HG03558 (cell line): Measurements from ENCODE around the gene SPCS3.
A peak's percentile ranks its signal among the peaks of the same experiment; 100 is the strongest.
"Not testable (repeated sequence)": the region's sequence is repeated elsewhere in the genome, so short reads cannot be mapped to it uniquely, and the experiment has no call there.

Experiments used
- ATAC-seq: cut with Tn5 transposase; IDR thresholded peaks from one replicate; pipeline ENCODE4 v1.9.1; 2021; ENCODE audit warnings: moderate number of reproducible peaks; ENCODE audit not compliant: unreplicated experiment; ENCODE audit errors: extremely low read depth

Gene SPCS3

DNA sequence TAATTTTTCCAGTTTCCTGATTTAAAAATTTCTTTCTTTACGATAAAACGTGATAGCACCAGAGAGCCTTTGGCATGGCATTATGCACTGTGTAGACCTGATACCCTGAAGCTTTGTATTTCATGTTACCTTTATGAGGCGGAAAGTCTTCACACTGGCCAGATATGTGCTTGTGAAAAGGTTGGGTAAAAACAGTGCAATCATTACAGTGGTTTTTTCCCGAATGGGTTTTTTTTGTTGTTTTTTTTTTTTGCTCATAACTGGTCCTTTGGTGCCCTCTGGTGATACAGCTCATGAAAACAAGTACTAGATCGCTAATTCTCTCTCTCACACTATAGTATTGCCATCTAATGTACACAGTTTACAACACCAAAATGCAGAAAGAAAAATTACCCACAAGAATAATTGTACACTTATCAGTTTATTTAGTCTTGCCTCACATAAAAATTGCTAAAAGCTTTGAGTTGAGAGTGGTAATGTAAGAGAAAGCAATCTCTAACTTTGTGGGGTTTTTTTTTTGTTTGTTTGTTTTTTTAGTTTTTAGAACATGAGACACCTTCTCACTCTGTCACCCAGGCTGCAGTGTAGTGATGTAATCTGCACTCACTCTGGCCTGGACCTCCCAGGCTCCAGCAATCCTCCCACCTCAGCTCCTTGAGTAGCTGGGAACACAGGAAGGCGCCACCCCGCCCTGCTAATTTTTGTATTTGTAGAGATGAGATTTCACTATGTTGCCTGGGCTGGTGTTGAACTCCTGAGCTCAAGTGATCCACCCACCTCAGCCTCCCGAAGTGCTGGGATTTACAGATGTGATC lies 21.3 kb downstream of the SPCS3 start:
- ATAC-seq: no peak

DNA sequence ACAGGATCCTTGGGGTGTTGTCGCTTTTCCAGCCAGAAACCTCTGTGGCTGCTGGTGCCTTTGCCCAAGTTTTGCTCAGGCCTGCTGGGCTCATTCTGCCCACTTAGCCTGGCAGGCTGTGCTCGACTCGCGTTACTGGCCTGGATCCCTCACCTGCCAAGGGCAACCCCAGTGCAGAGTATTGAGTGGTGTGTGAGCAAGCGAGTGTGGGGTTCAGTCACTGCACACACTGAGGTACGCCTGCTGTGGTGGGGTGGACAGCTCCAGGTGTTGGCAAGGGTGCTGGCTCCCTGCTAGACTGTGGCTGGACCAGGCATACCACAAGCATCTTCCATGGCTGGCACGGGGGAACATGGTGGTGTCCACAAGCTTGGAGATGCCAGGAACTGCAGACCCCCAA lies 22.6 kb downstream of the SPCS3 start:
- no peak for ATAC-seq

DNA sequence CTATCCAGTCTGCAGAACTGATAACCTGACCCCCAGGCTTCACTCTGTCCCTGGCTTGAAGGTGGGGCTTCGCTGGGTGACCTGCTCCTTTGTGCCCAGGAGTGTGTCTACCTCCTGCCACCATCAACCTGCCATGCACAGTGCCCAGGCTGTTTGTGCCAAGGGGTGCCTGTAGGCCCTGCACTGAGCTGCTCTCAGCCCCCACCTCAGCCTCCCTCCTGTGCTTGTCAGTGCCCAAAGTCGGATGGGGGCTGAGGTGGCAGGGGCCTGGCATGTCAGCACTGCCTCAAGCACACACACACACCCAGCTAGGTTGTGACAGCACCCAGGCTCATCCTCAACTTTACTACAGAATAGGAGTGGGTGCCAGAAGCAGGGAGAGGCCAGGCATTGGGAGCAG lies 23.5 kb downstream of the SPCS3 start:
- ATAC-seq: no peak

DNA sequence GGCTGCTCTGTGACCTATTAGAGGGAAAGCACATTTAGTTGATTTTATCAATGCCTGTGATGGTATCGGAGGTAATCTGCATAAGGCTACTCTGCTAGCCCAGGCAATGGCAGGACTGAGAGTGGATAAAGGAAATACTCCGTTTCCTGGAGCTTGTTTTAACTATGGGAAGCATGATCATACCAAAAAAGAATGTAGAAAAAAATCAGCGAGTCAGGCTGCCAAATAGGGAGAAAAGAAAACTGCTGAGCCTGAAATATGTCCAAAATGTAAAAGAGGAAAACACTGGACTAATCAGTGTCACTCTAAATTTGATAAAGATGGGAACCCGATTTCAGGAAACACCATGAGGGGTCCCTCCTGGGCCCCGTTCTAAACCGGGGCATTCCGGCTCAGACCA lies 25.6 kb downstream of the SPCS3 start:
- not testable (repeated sequence) for ATAC-seq

DNA sequence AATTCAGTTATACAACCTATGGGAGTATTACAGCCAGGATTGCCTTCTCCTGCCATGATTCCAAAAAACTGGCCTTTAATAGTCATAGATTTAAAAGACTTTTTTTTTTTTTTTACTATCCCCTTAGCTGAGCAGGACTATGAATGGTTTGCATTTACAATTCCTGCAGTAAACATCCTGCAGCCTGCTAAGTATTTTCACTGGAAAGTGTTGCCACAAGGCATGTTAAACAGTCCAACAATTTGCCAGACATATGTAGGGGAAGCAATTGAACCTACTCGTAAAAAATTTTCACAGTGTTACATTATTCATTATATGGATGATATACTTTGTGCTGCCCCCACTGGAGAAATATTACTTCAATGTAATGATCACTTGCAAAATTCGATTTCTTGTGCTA lies 27.1 kb downstream of the SPCS3 start:
- ATAC-seq: not testable (repeated sequence)

DNA sequence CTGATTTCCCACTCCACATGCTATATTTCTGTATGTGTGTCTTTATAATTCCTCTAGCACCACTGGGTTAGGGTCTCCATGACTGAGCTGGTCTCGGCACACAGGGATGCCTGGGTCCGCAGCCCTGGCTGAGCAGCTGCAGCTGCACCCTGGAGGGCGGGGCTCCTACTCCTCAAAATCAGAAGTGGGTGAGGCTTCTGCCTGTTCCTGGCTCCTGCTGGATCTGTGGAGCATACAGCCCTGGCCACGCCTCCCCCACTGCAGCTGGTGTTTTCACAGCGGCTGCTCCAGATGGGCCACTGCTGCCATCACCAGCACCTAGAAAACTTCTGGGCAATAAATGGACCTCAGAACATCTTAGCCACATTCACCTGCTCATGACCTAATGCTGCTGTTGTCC lies 30.9 kb downstream of the SPCS3 start:
- no peak for ATAC-seq

DNA sequence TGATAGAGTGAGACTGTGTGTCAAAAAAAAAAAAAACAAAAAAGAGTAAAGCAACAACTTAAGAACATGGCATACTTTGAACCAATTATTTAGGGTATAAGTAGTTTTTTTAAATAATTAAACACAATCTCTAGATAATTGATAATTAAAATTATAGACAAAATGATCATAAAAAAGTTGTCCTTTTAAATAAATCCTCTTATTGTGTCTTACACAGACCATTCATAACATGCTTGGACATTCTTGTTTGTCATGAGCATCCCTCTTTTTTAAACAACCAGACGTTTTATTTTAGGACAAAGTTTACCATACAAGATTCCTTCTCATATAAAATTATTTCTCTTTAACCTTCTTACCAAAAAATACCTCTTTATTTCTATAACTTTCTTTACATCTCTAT lies 35.1 kb downstream of the SPCS3 start:
- no peak for ATAC-seq

DNA sequence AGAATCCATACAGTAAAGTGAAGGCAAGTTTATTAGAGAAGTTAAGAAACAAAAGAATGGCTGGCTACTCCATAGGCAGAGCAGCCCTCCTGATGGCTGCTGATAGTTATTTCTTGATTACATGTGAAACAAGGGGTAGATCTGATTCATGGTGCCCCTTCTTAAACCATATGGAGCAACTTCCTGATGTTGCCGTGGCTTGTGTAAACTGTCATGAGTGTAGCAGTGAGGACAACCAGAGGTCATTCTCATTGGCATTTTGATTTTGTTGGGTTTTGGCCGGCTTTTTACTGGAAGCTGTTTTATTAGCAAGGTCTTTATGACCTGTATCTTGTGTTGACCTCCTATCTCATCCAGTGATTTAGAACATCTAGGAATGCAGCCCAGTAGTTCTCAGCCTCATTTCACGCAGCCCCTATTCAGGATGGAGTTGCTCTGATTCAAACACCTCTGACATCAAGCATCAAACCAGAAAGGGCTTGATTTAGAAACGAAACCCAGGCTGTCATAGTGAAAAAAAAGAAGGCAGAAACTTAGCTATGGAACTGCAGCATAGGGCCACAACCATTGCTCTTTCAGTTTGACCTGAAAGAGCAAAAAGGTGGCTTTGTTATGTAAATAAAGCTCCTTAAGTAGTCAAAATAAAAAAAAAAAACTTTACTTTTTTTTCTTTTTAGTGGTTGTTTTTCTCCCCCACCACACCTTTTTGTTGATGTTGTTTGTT lies 37.8 kb downstream of the SPCS3 start:
- peak; percentile 100 for ATAC-seq

DNA sequence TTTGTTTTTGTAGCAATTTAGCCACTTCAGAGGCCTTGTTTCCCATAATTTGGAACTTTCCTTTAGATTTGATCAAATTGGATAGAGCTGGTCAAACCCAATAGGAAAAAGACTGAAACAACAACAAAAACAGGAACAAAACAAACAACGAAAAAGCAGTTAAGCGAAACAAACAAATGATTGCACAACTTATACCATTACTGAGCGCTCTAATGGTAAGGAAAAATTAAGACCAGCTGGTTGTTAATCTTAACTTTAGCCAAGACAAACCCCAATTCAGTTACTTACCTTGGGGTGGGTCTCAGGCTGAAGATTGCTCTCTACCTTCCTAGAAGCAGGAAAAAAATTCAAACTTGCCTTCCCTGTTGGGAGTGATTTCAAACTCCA lies 38.3 kb downstream of the SPCS3 start:
- ATAC-seq: no peak

DNA sequence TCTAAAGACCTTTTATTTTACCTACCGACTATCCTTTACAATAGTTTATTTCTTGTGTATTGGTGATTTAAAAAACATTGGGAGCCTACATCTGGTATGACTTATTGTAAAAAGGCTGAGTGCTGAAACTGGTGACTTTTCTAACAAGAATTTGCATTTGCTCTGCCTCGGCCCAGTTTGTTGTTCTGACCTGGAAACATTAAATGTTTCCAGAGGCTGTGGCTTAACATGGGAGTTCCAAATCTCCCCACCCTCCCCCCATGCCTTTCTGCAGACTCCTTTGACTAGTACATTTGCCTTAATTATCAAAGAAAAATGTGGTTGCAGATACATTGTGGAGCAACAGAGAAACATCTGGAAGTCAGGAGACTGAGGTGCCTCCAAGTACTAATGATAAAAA lies 39.8 kb downstream of the SPCS3 start:
- no peak for ATAC-seq

DNA sequence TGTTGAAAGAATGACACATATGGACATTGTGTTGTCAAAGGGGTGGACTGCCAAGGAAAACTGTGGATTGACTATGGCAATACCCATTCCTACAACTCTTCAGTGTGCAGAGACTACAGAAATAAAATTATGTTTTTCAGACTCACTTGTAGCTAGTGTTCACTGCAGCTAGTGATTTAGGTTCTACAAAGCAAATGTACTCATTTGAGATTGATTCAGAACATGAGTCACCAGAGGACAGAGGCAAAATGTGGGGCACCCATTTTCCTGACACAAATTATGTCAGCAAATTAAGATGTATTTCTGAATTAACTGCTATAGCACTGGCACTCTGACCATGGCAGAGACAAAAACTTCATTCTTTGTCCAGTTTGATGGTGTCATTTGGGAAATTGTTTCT lies 40.7 kb downstream of the SPCS3 start:
- ATAC-seq: no peak

DNA sequence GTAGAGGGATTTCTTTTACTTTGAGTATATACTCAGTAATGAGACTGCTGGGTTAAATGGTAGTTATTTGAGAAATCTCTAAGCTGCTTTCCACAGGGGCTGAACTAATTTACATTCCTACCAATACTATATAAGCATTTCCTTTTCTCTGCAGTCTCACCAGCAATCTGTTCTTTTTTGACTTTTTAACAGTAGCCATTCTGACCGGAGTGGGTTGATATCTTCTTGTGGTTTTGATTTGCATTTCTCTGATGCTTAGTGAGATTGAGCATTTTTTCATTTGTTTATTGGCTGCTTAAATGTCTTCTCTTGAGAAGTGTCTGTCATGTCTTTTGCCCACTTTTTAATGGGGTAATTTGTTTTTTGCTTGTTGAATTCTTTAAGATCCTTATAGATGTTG lies 43.3 kb downstream of the SPCS3 start:
- peak; percentile 58 for ATAC-seq

DNA sequence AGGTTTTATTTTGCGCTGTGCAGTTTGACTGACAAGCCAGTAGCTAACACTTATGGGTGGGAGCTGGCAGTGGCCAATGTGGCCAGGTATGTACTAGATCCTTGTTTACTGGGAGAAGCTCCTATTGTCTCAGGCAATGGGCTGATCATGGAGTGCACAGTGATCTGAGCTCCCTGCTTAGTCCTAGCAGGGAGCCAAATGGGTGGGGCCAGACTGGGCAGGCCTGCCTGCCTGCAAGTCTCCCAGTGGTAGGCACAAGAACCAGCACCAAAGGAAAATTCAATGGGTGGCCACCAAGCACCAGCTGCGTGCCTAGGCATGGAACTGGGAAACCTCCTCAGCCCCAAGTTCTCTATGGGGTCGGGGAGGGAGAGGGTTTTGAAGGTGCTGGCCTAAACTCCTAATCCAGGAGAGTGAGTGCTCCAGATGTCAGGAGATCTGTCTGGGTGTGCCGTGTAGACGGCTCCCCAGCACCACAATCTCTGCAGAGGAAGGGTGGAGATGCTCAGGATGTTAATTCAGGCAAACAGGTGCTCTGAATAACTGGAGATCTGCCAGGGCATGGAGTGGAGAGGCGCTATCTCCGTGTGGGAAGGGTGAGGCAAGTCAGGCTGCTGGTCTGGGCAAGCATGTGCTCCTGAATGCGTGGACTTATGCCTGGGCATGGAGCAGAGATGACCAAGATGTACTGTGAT lies 48.2 kb downstream of the SPCS3 start:
- no peak for ATAC-seq

DNA sequence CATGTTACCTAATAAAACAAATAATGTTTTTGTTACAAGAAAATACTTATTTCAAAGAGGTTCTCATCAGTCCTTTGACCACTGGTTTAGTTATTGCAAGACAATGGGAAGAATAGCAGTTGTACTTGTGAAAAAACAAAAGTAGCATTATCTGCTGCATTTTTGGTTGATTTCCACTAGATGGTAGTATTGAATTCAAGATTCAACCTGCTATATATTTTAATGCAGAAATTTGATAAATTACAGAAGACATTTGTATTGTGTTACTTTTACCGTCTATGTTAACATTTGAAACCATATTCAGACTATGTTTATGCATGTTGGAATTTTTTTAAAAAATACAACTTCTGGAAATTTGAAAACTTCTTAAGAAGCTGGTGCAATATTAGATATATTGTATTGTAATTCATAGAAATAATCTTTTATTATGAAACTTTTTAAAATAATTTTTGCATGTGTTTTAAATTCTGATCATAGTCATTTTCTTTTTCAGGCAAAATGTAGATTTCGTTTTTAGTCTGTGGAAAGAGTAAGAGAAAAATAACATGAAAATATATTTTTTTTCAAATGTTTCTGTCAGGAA lies 56.4 kb downstream of the SPCS3 start:
- ATAC-seq: no peak

DNA sequence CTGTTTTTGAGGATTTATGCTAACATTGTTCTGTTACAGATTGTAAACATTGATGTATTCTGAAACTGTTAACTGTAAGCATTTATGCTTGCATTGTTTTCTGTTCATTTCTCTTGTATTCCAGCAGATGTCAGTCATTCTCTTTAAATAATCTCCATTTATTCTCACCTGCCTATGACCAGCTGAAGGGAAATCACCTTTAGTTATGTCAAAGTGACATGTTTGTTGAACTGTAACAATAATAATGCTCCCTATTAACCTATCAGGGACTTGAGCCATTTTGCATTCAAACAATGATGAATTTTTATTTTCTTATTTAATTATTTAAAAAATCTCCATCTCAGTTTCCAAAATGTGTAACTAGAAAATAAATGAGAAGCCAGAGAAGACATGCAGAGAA lies 58.0 kb downstream of the SPCS3 start:
- peak; percentile 87 for ATAC-seq

DNA sequence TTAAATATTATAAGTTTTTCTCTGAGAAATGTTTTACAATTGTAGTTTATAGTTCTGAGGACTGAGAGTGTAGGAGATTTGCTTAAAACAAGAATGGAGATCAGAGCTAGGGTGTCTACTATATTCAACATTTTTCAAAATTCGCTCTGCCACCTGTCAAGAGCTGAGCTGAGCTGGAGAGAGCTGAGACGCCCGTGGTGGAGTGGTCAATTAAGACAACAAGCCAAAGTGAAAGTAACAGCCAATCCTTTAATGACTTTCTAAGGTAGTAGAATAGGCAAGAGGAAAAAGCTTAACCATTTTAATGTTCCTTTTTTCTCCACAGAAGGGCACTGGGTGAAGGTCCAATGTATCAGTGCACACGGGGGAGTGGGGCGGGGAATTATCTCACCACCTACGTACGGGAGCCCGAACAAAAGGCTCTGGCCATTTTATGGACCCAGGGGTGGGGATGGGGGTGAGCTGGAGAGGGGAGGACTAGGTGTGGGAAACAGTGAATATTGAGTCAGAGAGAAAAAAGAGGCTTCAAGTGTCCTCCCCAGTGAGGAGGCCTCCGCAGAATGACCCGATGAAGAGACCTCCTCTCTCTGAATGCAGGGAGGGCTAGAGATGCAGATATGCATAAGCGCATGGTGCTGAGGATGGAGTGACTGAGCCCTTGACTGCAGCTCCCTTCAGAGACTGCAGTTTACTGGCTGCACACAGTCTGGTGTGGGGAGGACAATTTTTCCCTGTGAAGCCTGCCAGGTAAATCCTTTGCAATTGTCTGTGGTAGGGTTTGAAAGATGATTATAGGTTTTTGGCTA lies 60.8 kb downstream of the SPCS3 start:
- ATAC-seq: no peak
